T-helper 17 cell (primary cell): ENCODE data around the gene TBC1D22A. TPM values are rescaled to one million over a fixed set of nuclear protein-coding genes. Genes with fewer than 3 reads are reported as not detected.

ENCODE experiments used
- ATAC-seq: fragments of 150-1000 bp; cut with Tn5 transposase; 2 replicates; pipeline ENCODE4 v1.10.0; 2021; ENCODE audit warnings: mild to moderate bottlenecking, moderate library complexity
- DNase-seq, 3 donors: peaks; one replicate each; pipeline versions ENCODE4 v3.0.0 to v3.0.0-alpha.2; 2020 to 2021
- H3K9me3 ChIP-seq: one replicate; pipeline ENCODE4 v1.7.0; 2013; ENCODE audit warnings: low read length, mild to moderate bottlenecking; ENCODE audit not compliant: control insufficient read depth, poor library complexity, severe bottlenecking
- H3K27ac Mint-ChIP-seq: one replicate; pipeline ENCODE4 v1.8.0; 2022; ENCODE audit warnings: mild to moderate bottlenecking, moderate library complexity, mixed read lengths
- H3K27me3 Mint-ChIP-seq: one replicate; pipeline ENCODE4 v1.8.0; 2022; ENCODE audit warnings: mixed read lengths
- H3K36me3 Mint-ChIP-seq: one replicate; pipeline ENCODE4 v1.8.0; 2022; ENCODE audit warnings: low read depth, mixed read lengths
- H3K4me1 Mint-ChIP-seq: one replicate; pipeline ENCODE4 v1.8.0; 2022; ENCODE audit warnings: mild to moderate bottlenecking, mixed read lengths
- H3K4me3 Mint-ChIP-seq: one replicate; pipeline ENCODE4 v1.8.0; 2022; ENCODE audit warnings: mild to moderate bottlenecking, moderate library complexity, mixed read lengths
- total RNA-seq, 4 donors: library from RNA in 2 of 4; stranded (reverse) in 2 of 4; gene quantifications; one replicate each; pipeline ENCODE4 v1.2.3 and lab custom pipeline; 2022 to 2026

TBC1D22A gene
- total RNA-seq, 2 donors from 2014 or later, result 42.1 to 43.8 TPM

DNA sequence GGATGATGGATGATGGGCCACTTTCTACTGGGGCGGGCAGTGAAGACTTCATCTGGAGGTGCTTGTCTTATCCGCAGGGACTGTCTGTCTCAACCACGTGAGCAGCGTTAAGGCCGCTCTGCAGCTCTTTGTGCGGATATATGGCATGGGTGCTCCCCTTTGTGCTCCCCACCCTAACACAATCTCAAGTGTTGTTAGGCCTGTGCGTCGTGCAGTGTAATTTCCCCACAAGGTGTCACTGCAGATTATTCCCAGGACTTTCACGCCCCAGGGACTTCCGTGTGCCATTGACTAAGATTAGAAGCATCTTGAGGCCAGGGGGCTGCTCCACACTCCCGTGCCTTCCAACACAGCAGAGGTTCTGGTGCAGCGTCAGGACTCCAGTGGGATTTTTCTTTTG lies 65.3 kb downstream of the TBC1D22A start:
- ATAC-seq (no peak), DNase-seq (no peak)
- H3K9me3 ChIP-seq, result no peaks in the 10 kb centered on the region
- no peak overlapping the region for H3K27ac Mint-ChIP-seq
- H3K4me3 Mint-ChIP-seq, result no peak overlapping the region
- peaks cover 34% of the 10 kb centered on the region for H3K4me1 Mint-ChIP-seq
- peaks cover 9% of the 10 kb centered on the region for H3K36me3 Mint-ChIP-seq
- no peaks in the 10 kb centered on the region for H3K27me3 Mint-ChIP-seq

DNA sequence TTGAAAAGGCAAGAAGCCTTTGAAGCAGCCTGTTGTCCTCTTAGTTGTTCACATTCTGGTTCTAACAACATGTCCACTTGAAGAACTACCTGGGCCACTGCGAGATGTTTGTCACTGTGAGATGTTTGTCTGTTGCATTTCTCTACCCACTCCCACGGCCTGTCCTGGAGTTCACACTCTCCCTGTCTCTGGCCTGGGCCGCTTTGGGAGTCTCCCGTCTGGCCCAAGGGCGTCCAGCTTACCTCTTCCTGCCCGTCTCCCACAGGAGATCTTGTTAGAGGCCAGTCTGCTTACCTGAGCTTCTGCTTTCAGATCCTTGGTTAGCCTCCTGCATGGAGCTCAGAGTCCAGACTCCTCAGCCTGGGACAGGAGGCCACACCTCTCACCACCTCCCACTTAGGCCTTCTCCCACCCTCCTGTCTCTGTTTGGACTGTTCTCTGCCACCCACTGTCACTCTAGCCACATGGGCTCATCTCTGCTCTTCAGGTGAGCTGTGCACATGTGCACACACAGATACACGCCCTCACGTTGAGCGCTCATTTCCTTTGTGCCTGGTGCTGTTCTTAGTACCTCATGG lies 66.0 kb downstream of the TBC1D22A start:
- Mint-ChIP-seq H3K27me3 (no peaks in the 10 kb centered on the region), H3K4me3 (no peak overlapping the region), H3K4me1 (peaks cover 35% of the 10 kb centered on the region), H3K36me3 (peaks cover 9% of the 10 kb centered on the region), H3K27ac (no peak overlapping the region)
- ATAC-seq (no peak), DNase-seq (no peak)
- no peaks in the 10 kb centered on the region for H3K9me3 ChIP-seq

DNA sequence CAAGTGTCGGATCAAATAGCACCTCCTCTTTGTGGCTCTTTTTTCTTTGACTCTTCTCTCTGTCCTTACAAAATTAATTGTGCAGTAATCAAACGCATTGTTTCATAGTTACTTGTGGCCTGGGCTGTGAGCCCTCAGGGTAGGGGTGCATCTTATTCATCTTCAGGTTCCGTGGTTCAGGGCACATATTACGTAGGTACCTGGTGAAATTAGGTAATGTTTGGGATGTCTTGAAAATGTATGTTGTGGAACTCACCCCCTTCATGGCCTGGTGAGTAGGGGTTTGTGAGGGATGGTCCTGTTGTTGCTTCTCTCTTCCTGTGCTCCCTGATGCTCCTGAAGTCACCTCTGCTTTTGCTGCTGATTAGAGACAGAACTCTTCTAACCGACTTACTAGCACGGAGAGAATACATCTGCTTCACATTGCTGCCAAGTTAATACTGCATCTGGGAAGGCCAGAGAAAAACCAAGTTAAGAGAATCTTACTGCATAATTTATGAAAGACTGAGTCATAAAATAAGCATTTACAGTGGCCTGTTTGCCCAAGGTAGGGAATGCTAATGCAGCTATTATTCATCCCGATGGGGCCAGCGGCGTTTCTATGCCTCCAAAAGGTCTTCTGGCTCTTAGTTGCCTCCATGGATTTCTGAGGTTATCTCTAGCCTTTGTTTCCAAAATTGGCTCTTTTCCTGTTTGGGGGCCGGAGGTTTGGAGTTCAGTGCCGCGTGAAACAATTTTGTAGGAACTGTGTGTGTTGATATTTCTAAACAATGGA lies 66.9 kb downstream of the TBC1D22A start:
- H3K9me3 ChIP-seq, result no peaks in the 10 kb centered on the region
- peaks cover 9% of the 10 kb centered on the region for H3K36me3 Mint-ChIP-seq
- H3K27me3 Mint-ChIP-seq, result no peaks in the 10 kb centered on the region
- no peak overlapping the region for H3K4me3 Mint-ChIP-seq
- peaks cover 32% of the 10 kb centered on the region for H3K4me1 Mint-ChIP-seq
- H3K27ac Mint-ChIP-seq, result no peak overlapping the region
- ATAC-seq (no peak), DNase-seq (no peak)

DNA sequence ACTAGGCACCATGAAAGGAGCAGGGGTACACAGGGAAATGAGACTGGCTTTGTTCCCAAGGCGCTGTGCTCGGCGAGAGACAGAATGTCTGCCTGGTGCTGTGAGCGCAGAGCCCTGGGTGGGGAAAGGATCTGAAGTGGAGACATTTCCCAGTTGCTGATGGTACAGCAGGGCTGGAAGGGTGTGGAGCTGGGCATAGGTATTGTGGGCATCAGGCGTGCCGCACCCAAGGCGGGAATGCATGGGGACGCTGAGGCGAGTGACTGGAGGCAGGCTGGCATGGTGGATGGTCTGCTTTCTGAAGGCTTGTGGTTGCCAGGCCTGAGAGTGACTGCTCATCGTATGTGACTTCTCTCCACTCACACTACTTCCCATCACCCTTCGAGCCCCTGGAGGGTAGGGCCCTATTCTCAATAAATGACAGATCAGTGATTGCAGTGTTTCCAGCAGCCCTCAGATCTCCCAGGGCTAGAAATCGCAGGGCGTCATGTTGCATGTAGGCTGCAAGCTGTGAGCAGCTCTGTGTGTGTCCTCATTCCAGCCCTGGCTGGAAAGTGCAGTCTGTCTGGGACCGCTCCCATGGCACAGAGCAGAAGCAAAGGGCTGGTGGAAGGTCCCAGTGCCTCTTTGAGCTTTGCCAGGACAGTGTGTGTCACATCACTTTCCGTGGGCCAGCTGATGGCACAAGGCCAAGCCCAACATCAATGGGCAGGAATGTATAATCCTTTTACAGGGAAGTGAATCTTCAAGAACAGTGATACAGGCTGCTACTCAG lies 67.7 kb downstream of the TBC1D22A start:
- H3K27ac Mint-ChIP-seq, result no peak overlapping the region
- no peak for DNase-seq
- peaks cover 26% of the 10 kb centered on the region for H3K4me1 Mint-ChIP-seq
- H3K36me3 Mint-ChIP-seq, result peaks cover 9% of the 10 kb centered on the region
- ATAC-seq, result no peak
- H3K9me3 ChIP-seq, result no peaks in the 10 kb centered on the region
- H3K27me3 Mint-ChIP-seq, result no peaks in the 10 kb centered on the region
- H3K4me3 Mint-ChIP-seq, result no peak overlapping the region

DNA sequence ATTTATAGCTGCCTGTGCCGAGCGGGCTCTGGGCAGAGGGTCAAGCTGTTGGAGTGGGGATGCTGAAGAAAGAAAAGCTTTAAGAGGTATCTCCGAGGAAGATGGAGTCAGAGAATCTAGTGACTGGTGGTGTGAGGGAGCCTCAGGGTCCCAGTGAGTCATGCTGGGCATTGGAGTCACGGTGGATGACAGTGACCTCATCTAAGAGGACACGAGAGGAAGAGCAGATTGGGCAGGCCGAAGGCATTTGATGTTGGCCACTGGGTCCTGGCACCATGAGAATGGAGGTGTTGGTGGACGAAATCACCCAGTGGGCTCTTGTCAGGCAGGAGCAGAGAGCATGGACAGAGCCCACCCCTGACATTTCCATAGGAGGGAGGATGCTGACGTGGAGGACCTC lies 68.4 kb downstream of the TBC1D22A start:
- peaks cover 3% of the 10 kb centered on the region for H3K9me3 ChIP-seq
- Mint-ChIP-seq H3K4me1 (peaks cover 26% of the 10 kb centered on the region), H3K36me3 (peaks cover 9% of the 10 kb centered on the region), H3K27me3 (no peaks in the 10 kb centered on the region), H3K4me3 (no peak overlapping the region), H3K27ac (no peak overlapping the region)
- no peak for ATAC-seq
- no peak for DNase-seq

DNA sequence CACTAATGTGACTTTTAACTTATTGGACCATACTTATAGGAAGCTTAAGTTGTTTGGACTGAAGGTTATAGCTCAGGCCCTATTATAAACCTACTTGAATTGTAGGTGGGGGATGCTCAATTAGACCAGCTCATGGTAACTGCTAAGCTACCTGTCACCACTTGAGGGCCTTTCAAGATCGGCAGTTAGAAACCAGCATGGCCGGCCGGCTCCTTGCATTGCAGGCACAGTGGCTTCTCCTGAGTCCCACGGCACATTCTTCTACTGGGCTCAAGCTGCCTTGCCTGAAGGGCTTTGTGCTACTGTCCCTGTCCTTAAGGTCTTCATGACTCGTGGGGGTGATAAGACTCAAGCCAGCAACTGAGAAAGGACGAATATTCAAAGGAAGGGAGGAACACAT lies 70.8 kb downstream of the TBC1D22A start:
- H3K27me3 Mint-ChIP-seq, result no peaks in the 10 kb centered on the region
- H3K4me3 Mint-ChIP-seq, result no peak overlapping the region
- peaks cover 26% of the 10 kb centered on the region for H3K4me1 Mint-ChIP-seq
- peaks cover 3% of the 10 kb centered on the region for H3K9me3 ChIP-seq
- peaks cover 9% of the 10 kb centered on the region for H3K36me3 Mint-ChIP-seq
- no peak overlapping the region for H3K27ac Mint-ChIP-seq
- ATAC-seq, result no peak
- DNase-seq, result no peak

DNA sequence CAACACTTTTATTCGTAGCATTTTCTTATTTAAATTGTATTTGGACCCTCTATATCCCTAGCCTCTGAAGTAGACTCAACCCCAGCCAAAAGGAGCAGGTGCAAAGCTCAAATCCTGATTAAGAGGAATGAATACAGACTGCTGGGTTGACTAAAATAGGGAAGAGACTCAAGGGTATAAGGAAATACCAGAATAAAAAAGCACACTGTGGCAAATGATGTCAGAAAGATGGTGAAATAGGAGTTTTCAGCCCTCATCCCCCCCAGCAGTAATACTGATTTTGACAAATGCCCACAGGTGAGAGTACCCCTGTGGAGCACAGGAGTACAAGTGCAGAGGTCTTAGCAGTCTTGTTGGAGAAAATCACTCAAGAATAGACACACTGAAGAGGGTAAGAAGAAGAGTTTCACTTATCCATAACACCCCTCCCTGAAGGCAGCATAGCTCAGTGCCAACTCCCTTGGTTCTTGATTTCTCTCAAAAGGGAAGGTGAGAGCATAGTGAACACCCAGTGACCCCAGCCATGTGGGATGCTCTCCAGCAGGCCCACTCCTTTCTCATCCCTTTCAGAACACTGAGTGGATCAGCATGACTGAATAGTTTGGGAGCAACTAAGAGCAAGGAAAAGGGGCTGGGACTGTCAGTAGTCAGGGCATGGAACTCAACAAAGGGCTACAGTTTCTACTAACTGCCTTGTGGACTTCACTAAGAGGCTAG lies 71.7 kb downstream of the TBC1D22A start:
- no peak overlapping the region for H3K27ac Mint-ChIP-seq
- ATAC-seq (no peak), DNase-seq (no peak)
- peaks cover 18% of the 10 kb centered on the region for H3K4me1 Mint-ChIP-seq
- peaks cover 3% of the 10 kb centered on the region for H3K9me3 ChIP-seq
- H3K4me3 Mint-ChIP-seq, result no peak overlapping the region
- H3K27me3 Mint-ChIP-seq, result no peaks in the 10 kb centered on the region
- H3K36me3 Mint-ChIP-seq, result peaks cover 6% of the 10 kb centered on the region

DNA sequence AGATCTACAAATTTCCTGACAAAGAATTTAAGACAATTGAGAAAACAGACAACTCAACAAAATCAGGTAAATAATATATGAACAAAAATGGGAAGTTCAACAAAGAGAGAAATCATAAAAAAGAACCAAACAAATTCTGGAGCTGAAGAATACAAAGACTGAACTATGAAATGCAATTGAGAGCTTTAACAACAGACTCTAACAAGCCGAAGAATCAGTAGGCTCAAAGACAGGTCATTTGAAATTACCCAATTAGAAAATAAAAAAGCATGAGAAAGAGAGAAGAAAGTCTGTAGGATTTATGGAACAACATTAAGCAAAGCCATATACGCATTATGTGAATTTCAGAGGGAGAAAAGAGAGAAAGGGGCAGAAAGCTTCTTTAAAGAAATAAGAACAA lies 72.8 kb downstream of the TBC1D22A start:
- DNase-seq, result no peak
- H3K27me3 Mint-ChIP-seq, result no peaks in the 10 kb centered on the region

DNA sequence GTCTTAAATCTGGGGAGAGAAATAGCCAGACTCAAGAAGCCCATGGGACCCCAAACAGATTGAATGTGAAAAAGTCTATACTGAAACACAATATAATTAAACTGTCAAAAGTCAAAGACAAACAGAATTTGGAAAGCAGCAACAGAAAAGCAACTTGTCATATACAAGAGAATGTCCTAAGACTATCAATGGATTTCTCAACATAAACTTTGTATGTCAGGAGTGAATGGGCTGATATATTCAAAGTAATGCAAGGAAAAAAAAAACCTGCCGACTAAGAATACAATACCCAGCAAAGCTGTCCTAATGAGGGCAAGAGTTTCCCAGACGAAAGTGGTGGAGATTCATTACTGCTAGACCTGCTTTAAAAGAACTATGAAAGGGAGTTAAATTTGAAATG lies 73.2 kb downstream of the TBC1D22A start:
- peaks cover 11% of the 10 kb centered on the region for H3K4me1 Mint-ChIP-seq
- H3K36me3 Mint-ChIP-seq, result peaks cover 3% of the 10 kb centered on the region
- ATAC-seq (no peak), DNase-seq (no peak)
- no peak overlapping the region for H3K4me3 Mint-ChIP-seq
- H3K27ac Mint-ChIP-seq, result no peak overlapping the region
- no peaks in the 10 kb centered on the region for H3K27me3 Mint-ChIP-seq
- peaks cover 3% of the 10 kb centered on the region for H3K9me3 ChIP-seq

More for the DNA sequence above, 72.8 kb downstream of the TBC1D22A start:
- no peak for ATAC-seq
- peaks cover 3% of the 10 kb centered on the region for H3K9me3 ChIP-seq
- Mint-ChIP-seq H3K36me3 (peaks cover 4% of the 10 kb centered on the region), H3K4me3 (no peak overlapping the region), H3K4me1 (peaks cover 12% of the 10 kb centered on the region), H3K27ac (no peak overlapping the region)

DNA sequence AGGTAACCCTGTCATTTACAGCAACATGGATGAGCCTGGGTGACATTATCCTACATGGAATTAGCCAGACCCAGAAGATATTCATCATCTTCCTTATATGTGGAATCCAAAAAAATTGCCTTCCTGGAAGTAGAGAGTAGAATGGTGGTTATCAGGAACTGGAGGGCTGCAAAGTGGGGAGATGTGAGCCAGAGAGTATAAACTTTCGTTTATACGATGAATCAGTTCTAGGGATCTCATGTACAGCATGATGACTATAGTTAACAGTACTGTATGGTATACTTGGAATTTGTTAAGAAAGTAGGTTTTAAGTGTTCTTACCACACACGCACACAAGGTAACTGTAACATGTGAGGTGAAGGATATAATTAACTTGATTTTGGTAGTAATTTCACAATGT lies 79.1 kb downstream of the TBC1D22A start:
- no peaks in the 10 kb centered on the region for H3K9me3 ChIP-seq
- peaks cover 2% of the 10 kb centered on the region for H3K36me3 Mint-ChIP-seq
- H3K4me1 Mint-ChIP-seq, result peaks cover 38% of the 10 kb centered on the region
- ATAC-seq (no peak), DNase-seq (no peak)
- H3K4me3 Mint-ChIP-seq, result no peak overlapping the region
- no peak overlapping the region for H3K27ac Mint-ChIP-seq
- no peaks in the 10 kb centered on the region for H3K27me3 Mint-ChIP-seq

DNA sequence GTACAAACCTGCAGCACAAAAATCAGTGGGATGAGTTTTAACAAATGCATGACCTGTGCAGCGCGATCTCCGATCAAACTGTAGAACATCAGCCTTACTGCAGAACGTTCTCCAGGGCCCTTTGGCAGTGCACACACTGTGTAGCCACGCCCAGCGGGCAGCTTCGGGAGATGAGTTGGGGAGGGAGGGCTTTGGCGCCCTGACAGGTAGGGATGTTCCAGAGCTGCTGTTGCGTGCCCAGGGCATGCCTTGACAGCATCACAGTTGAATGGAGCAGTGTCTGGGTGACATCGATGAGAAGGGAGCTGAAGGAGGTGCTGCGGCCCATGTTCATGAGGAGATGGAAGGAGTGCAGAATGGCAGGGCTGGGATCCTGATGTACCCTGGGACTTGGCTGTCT lies 80.2 kb downstream of the TBC1D22A start:
- Mint-ChIP-seq H3K27ac (no peak overlapping the region), H3K36me3 (peaks cover 4% of the 10 kb centered on the region), H3K27me3 (no peaks in the 10 kb centered on the region), H3K4me1 (peaks cover 44% of the 10 kb centered on the region), H3K4me3 (no peak overlapping the region)
- no peaks in the 10 kb centered on the region for H3K9me3 ChIP-seq
- ATAC-seq, result no peak
- no peak for DNase-seq

DNA sequence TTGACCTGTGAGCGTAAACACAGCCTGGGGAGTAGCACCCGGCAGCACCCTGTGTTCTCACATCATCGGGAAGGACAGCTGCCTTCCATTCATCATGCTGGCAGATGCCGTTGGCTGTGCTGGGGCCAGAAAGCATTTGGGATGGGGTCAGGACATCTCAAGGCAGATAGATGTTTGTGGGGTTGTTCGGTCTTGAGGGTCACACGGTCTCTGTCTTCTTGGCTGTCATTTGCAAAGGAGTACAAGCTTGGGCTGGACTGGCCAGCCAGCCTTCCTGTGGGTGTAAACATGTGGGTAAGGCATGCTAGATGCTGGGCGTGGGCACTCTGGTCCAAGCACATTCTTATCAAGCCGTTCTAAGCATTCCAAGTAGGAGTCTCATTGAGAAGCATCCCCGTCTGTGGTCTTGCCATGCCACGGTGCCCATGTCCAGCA lies 81.4 kb downstream of the TBC1D22A start:
- H3K9me3 ChIP-seq, result no peaks in the 10 kb centered on the region
- peaks cover 4% of the 10 kb centered on the region for H3K36me3 Mint-ChIP-seq
- no peaks in the 10 kb centered on the region for H3K27me3 Mint-ChIP-seq
- peaks cover 49% of the 10 kb centered on the region for H3K4me1 Mint-ChIP-seq
- DNase-seq (no peak), ATAC-seq (no peak)
- no peak overlapping the region for H3K4me3 Mint-ChIP-seq
- no peak overlapping the region for H3K27ac Mint-ChIP-seq

DNA sequence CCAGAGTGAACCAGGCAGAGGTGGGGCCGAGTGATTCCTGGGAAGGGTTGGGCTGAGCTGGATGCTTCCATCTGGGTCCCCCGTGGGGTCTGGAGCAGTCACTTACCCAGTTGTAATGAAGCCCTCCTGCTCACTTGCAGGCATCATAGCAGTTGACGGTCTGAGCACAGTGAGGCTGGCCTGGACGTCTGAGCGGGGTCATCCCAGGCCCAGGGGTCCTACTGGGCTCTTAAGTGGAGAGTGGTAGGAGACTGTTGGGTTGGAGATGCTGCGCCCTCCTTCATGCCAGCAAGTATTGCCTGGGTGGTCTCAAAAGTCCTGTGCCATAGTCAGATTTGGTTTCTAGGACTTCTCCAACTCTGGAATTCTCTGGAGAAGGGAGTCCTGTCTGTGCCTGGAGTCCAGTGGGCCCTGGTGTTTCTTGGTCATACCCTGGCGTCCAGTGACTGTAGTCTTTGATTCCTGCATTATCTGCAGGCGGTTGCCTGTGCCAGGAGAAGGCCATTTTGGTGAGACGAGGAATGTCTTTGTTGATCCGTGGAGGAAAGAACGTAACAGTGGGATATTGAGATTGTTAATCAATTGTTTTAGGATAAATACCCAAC lies 82.3 kb downstream of the TBC1D22A start:
- DNase-seq (no peak), ATAC-seq (no peak)
- H3K9me3 ChIP-seq, result no peaks in the 10 kb centered on the region
- H3K4me1 Mint-ChIP-seq, result peaks cover 49% of the 10 kb centered on the region
- H3K27ac Mint-ChIP-seq, result no peak overlapping the region
- H3K4me3 Mint-ChIP-seq, result no peak overlapping the region
- no peaks in the 10 kb centered on the region for H3K27me3 Mint-ChIP-seq
- H3K36me3 Mint-ChIP-seq, result peaks cover 6% of the 10 kb centered on the region
